Stomach (tissue), 4 donors: ENCODE results near the gene CTSF.
"Not testable (repeated sequence)": the region's sequence is repeated elsewhere in the genome, so short reads cannot be mapped to it uniquely, and the experiment has no call there.

Source experiments
- EP300 ChIP-seq: sonication (generic); formaldehyde crosslinking; IDR thresholded peaks from one replicate; pipeline ENCODE4 v1.6.1; 2017; ENCODE audit warnings: antibody characterized with exemption
- POLR2A ChIP-seq, 4 donors: fragments of 450-650 bp; IDR thresholded peaks; one replicate each; pipeline ENCODE4 v1.6.1; 2016; ENCODE audit warnings: antibody characterized with exemption in 4 of 4, control low read depth in 2 of 4, mild to moderate bottlenecking in 1 of 4, moderate library complexity in 1 of 4
- POLR2AphosphoS5 ChIP-seq, 3 donors: sonication (generic); formaldehyde crosslinking; IDR thresholded peaks; one replicate each; pipeline ENCODE4 v1.6.1; 2016; ENCODE audit warnings: antibody characterized with exemption in 3 of 3
- TF ChIP-seq, protein P1 (sequence below), 7 experiments: fragments of 450-650 bp in 4 of 7; fragments of 200-600 bp in 3 of 7; sonication (generic) in 3 of 7; IDR thresholded peaks; one replicate each; pipeline ENCODE4 v1.5.1; 2016 to 2019; ENCODE audit warnings: antibody characterized with exemption in 7 of 7, control low read depth in 2 of 7, mild to moderate bottlenecking in 1 of 7

DNA sequence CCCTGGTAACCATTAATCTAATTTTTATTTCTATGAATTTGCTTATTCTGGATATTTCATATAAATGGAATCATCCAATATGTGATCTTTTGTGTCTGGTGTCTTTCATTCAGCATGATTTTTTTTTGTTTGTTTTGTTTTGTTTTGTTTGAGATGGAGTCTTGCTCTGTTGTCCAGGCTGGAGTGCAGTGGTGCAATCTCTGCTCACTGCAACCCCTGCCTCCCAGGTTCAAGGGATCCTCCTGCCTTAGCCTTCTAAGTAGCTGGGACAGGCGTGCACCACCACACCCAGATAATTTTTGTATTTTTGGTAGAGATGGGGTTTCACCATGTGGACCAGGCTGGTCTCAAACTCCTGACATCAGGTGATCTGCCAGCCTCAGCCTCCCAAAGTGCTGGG is 17.0 kb upstream of the CTSF start:
- TF ChIP-seq, protein P1, sequence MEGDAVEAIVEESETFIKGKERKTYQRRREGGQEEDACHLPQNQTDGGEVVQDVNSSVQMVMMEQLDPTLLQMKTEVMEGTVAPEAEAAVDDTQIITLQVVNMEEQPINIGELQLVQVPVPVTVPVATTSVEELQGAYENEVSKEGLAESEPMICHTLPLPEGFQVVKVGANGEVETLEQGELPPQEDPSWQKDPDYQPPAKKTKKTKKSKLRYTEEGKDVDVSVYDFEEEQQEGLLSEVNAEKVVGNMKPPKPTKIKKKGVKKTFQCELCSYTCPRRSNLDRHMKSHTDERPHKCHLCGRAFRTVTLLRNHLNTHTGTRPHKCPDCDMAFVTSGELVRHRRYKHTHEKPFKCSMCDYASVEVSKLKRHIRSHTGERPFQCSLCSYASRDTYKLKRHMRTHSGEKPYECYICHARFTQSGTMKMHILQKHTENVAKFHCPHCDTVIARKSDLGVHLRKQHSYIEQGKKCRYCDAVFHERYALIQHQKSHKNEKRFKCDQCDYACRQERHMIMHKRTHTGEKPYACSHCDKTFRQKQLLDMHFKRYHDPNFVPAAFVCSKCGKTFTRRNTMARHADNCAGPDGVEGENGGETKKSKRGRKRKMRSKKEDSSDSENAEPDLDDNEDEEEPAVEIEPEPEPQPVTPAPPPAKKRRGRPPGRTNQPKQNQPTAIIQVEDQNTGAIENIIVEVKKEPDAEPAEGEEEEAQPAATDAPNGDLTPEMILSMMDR (IDR thresholded peaks at IDR 0.05), result not testable (repeated sequence)
- not testable (repeated sequence) for TF ChIP-seq POLR2AphosphoS5 (IDR thresholded peaks at IDR 0.05); EP300; POLR2A (IDR thresholded peaks at IDR 0.05)
